Measurements from ENCODE around the gene LSM2.

GRCh38 chr6:31825553-31825952 is 18.8 kb upstream of the LSM2 start:
- no peak for TF ChIP-seq CTCF (IDR thresholded peaks at IDR 0.05; ENCODE audit: borderline replicate concordance, extremely low read depth, low read length, poor library complexity, severe bottlenecking)
- no peak for TF ChIP-seq EZH2 (IDR thresholded peaks at IDR 0.05; ENCODE audit: borderline replicate concordance, low read depth, low read length, severe bottlenecking)

Measured in DND-41 (cell line).